Activated naive CD8-positive, alpha-beta T cell treated with anti-CD3 and anti-CD28 coated beads, Interleukin-2, amount 50 U/mL, for 16 hours (primary cell): ENCODE measurements around the gene CHID1.

Experiments used
- DNase-seq: peaks from one replicate; pipeline ENCODE4 v3.0.0-alpha.2; 2020; ENCODE audit warnings: low read depth, low spot score

CHID1 gene

GRCh38 chr11:910044-910588, 494 bp downstream of the CHID1 start:
- no peak for DNase-seq

GRCh38 chr11:909406-909805, 1.2 kb downstream of the CHID1 start:
- DNase-seq: no peak

GRCh38 chr11:908273-908672, 2.3 kb downstream of the CHID1 start:
- no peak for DNase-seq

- no peak for DNase-seq
These were observed 2.9 kb downstream of the CHID1 start for GRCh38 chr11:907668-908067.

GRCh38 chr11:905952-906351, 4.7 kb downstream of the CHID1 start:
- no peak for DNase-seq

GRCh38 chr11:904380-904779, 6.2 kb downstream of the CHID1 start:
- no peak for DNase-seq

- no peak for DNase-seq
These were observed 9.1 kb downstream of the CHID1 start for GRCh38 chr11:901452-902061.

GRCh38 chr11:900545-900944, 10.1 kb downstream of the CHID1 start:
- DNase-seq: no peak

GRCh38 chr11:899724-900123, 10.9 kb downstream of the CHID1 start:
- DNase-seq: no peak

- no peak for DNase-seq
These were observed 11.9 kb downstream of the CHID1 start for GRCh38 chr11:898540-899190.

- DNase-seq: no peak
These were observed 12.5 kb downstream of the CHID1 start for GRCh38 chr11:898143-898511.

GRCh38 chr11:897253-898142, 13.1 kb downstream of the CHID1 start:
- DNase-seq: no peak

GRCh38 chr11:895331-896110, 15.1 kb downstream of the CHID1 start:
- DNase-seq: no peak

- no peak for DNase-seq
These were observed 15.9 kb downstream of the CHID1 start for GRCh38 chr11:894575-895201.

- no peak for DNase-seq
These were observed 17.5 kb downstream of the CHID1 start for GRCh38 chr11:893008-893654.

- DNase-seq: no peak
These were observed 19.6 kb downstream of the CHID1 start for GRCh38 chr11:890794-891540.

- no peak for DNase-seq
These were observed 20.7 kb downstream of the CHID1 start for GRCh38 chr11:889687-890475.

- no peak for DNase-seq
These were observed 21.4 kb downstream of the CHID1 start for GRCh38 chr11:889257-889656.
